WTC11 (cell line): Measurements from ENCODE around the gene KLHDC1.
"Not testable (repeated sequence)": the region's sequence is repeated elsewhere in the genome, so short reads cannot be mapped to it uniquely, and the experiment has no call there.

Source experiments
- CREB1 ChIP-seq: sonication (generic); formaldehyde crosslinking; IDR thresholded peaks from 2 replicates; pipeline ENCODE4 v1.8.0; 2023; ENCODE audit warnings: mild to moderate bottlenecking, missing genetic modification reagents
- CTCF ChIP-seq: fragments of 200-600 bp; IDR thresholded peaks from 2 replicates; pipeline ENCODE4 v1.8.0; 2022; ENCODE audit warnings: antibody characterized with exemption
- E2F5 ChIP-seq: sonication (generic); formaldehyde crosslinking; IDR thresholded peaks from 2 replicates; pipeline ENCODE4 v1.8.1; 2022; ENCODE audit warnings: mild to moderate bottlenecking, moderate library complexity, missing genetic modification reagents
- GABPB1 ChIP-seq: sonication (generic); formaldehyde crosslinking; IDR thresholded peaks from 2 replicates; pipeline ENCODE4 v1.8.1; 2023; ENCODE audit warnings: mild to moderate bottlenecking, missing genetic modification reagents
- NFYB ChIP-seq: sonication (generic); formaldehyde crosslinking; conservative IDR thresholded peaks from 2 replicates; pipeline ENCODE4 v1.8.0; 2022; ENCODE audit warnings: low read depth, missing genetic modification reagents
- NR2C2 ChIP-seq: sonication (generic); formaldehyde crosslinking; IDR thresholded peaks from 2 replicates; pipeline ENCODE4 v1.8.0; 2022; ENCODE audit warnings: mild to moderate bottlenecking, missing genetic modification reagents
- NR3C1 ChIP-seq: sonication (generic); formaldehyde crosslinking; conservative IDR thresholded peaks from 2 replicates; pipeline ENCODE4 v1.8.1; 2023; ENCODE audit warnings: low read depth, mild to moderate bottlenecking, missing genetic modification reagents
- ZBTB21 ChIP-seq: sonication (generic); formaldehyde crosslinking; IDR thresholded peaks from 2 replicates; pipeline ENCODE4 v1.8.1; 2023; ENCODE audit warnings: mild to moderate bottlenecking, missing genetic modification reagents, borderline replicate concordance

- TF ChIP-seq ZBTB21 (CRISPR knock-in tag); CTCF; NFYB; CREB1 (CRISPR knock-in tag); E2F5; NR2C2 (CRISPR knock-in tag); NR3C1 (CRISPR knock-in tag): not testable (repeated sequence)
- TF ChIP-seq GABPB1 (CRISPR knock-in tag), result 0 out of 2 replicates have a peak, but pooled peaks have one; percentile 58
Observed at GRCh38 chr14:49721733-49722435, 29.0 kb downstream of the KLHDC1 start.
